Ishikawa (cell line): Measurements from ENCODE around the gene PLCE1.

Experiments used
- CEBPB ChIP-seq: IDR thresholded peaks from 2 replicates; pipeline ENCODE4 v1.6.1; 2012
- EP300 ChIP-seq: IDR thresholded peaks from 2 replicates; pipeline ENCODE4 v1.6.1; 2012; ENCODE audit warnings: borderline replicate concordance
- FOXM1 ChIP-seq: IDR thresholded peaks from 2 replicates; pipeline ENCODE4 v1.6.1; 2012; ENCODE audit warnings: low read depth, borderline replicate concordance
- NFIC ChIP-seq: IDR thresholded peaks from 2 replicates; pipeline ENCODE4 v1.6.1; 2012
- REST ChIP-seq: IDR thresholded peaks from 2 replicates; pipeline ENCODE4 v1.6.1; 2012; ENCODE audit warnings: low read depth, mild to moderate bottlenecking
- TAF1 ChIP-seq: IDR thresholded peaks from 2 replicates; pipeline ENCODE4 v1.6.1; 2012; ENCODE audit warnings: low read depth, mild to moderate bottlenecking
- TEAD4 ChIP-seq: IDR thresholded peaks from 2 replicates; pipeline ENCODE4 v1.6.1; 2012

DNA sequence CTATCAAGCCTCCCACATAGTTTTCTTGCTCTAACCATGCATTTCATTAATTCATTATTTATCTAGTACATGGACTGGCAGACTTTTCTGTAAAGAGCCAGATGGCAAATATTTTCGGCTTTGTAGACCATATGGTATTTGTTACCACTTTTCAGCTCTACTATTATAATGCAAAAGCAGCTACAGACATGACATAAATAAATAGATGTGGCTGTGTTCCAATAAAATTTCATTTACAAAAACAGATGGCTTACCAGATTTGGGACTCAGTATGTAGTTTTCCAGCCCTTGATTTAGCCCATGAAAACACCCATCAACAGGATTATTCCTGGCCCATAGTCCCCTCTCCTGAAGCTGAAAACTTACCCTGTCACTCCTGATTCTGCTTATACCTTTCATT lies 32.1 kb downstream of the PLCE1 start:
- TF ChIP-seq REST = no peak
- TF ChIP-seq TEAD4 = no peak
- TF ChIP-seq EP300 = no peak
- no peak for TF ChIP-seq CEBPB
- TF ChIP-seq FOXM1 = no peak
- no peak for TF ChIP-seq NFIC
- TF ChIP-seq TAF1 = no peak
